ENCODE data around the gene RAB17.
"Not testable (repeated sequence)": the region's sequence is repeated elsewhere in the genome, so short reads cannot be mapped to it uniquely, and the experiment has no call there.

Gene RAB17

DNA sequence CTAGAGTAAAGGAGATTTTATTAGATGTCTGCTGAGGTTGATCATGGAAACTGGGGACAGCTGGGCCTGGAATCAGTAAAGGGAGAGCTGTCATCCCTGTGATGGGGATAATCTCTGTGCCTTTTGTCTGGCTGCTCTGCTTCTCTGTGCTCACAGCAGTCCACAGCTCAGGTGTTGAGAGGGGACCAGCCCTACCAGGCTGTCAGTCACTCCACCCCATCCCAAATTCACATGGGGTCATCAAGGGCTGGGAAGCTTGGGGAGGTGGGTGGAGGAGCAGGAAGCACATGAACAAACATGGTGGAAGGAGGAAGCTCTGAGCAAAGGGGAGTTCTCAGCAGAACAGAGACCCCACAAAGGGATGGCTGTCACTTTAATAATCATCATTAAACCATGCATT lies 23.1 kb upstream of the RAB17 start:
- peaks cover 28% of the 10 kb centered on the region for H3K4me1 Mint-ChIP-seq (ENCODE audit: low read depth)
- no peaks in the 10 kb centered on the region for H3K36me3 Mint-ChIP-seq (ENCODE audit: low read depth)
- H3K9me3 Mint-ChIP-seq, result no peaks in the 10 kb centered on the region
- no peak overlapping the region for H3K4me3 Mint-ChIP-seq
- H3K27me3 Mint-ChIP-seq, result no peaks in the 10 kb centered on the region
- H3K27ac Mint-ChIP-seq, result no peak overlapping the region

- peaks cover 18% of the 10 kb centered on the region for H3K4me1 Mint-ChIP-seq (ENCODE audit: low read depth)
- no peaks in the 10 kb centered on the region for H3K36me3 Mint-ChIP-seq (ENCODE audit: low read depth)
- H3K27me3 Mint-ChIP-seq, result no peaks in the 10 kb centered on the region
- H3K4me3 Mint-ChIP-seq, result no peak overlapping the region
- H3K9me3 Mint-ChIP-seq, result no peaks in the 10 kb centered on the region
- H3K27ac Mint-ChIP-seq, result no peak overlapping the region
These were observed 22.2 kb upstream of the RAB17 start for GRCh38 chr2:237612527-237613357.

- not testable (repeated sequence) for H3K36me3 Mint-ChIP-seq (ENCODE audit: low read depth); H3K4me3 Mint-ChIP-seq; H3K27me3 Mint-ChIP-seq; H3K9me3 Mint-ChIP-seq; H3K27ac Mint-ChIP-seq
- peaks cover 21% of the 10 kb centered on the region for H3K4me1 Mint-ChIP-seq (ENCODE audit: low read depth)
These were observed 16.0 kb upstream of the RAB17 start for GRCh38 chr2:237606522-237606921.

- Mint-ChIP-seq H3K27me3 (no peaks in the 10 kb centered on the region), H3K36me3 (ENCODE audit: low read depth) (no peaks in the 10 kb centered on the region), H3K4me1 (ENCODE audit: low read depth) (peaks cover 21% of the 10 kb centered on the region), H3K9me3 (no peaks in the 10 kb centered on the region), H3K27ac (peak overlapping the region; percentile 59), H3K4me3 (no peak overlapping the region)
These were observed 14.4 kb upstream of the RAB17 start for GRCh38 chr2:237604960-237605359.

- Mint-ChIP-seq H3K27me3 (no peaks in the 10 kb centered on the region), H3K9me3 (no peaks in the 10 kb centered on the region), H3K27ac (no peak overlapping the region), H3K4me1 (ENCODE audit: low read depth) (peaks cover 21% of the 10 kb centered on the region), H3K4me3 (peak overlapping the region; percentile 33), H3K36me3 (ENCODE audit: low read depth) (no peaks in the 10 kb centered on the region)
These were observed 13.9 kb upstream of the RAB17 start for GRCh38 chr2:237604391-237604790.

- peak overlapping the region; percentile 80 for H3K27ac Mint-ChIP-seq
- H3K27me3 Mint-ChIP-seq, result no peaks in the 10 kb centered on the region
- H3K9me3 Mint-ChIP-seq, result no peaks in the 10 kb centered on the region
- H3K4me3 Mint-ChIP-seq, result peak overlapping the region; percentile 33
- no peaks in the 10 kb centered on the region for H3K36me3 Mint-ChIP-seq (ENCODE audit: low read depth)
- H3K4me1 Mint-ChIP-seq (ENCODE audit: low read depth), result peaks cover 21% of the 10 kb centered on the region
These were observed 13.3 kb upstream of the RAB17 start for GRCh38 chr2:237603718-237604362.

- Mint-ChIP-seq H3K27me3 (no peaks in the 10 kb centered on the region), H3K27ac (peak overlapping the region; percentile 80), H3K9me3 (no peaks in the 10 kb centered on the region), H3K36me3 (ENCODE audit: low read depth) (no peaks in the 10 kb centered on the region), H3K4me1 (ENCODE audit: low read depth) (peaks cover 21% of the 10 kb centered on the region), H3K4me3 (peak overlapping the region; percentile 33)
These were observed 12.6 kb upstream of the RAB17 start for GRCh38 chr2:237603049-237603717.

- H3K9me3 Mint-ChIP-seq, result no peaks in the 10 kb centered on the region
- H3K4me3 Mint-ChIP-seq, result no peak overlapping the region
- peak overlapping the region; percentile 45 for H3K27ac Mint-ChIP-seq
- no peaks in the 10 kb centered on the region for H3K27me3 Mint-ChIP-seq
- peaks cover 21% of the 10 kb centered on the region for H3K4me1 Mint-ChIP-seq (ENCODE audit: low read depth)
- no peaks in the 10 kb centered on the region for H3K36me3 Mint-ChIP-seq (ENCODE audit: low read depth)
These were observed 11.9 kb upstream of the RAB17 start for GRCh38 chr2:237602409-237602808.

- H3K9me3 Mint-ChIP-seq, result no peaks in the 10 kb centered on the region
- H3K27ac Mint-ChIP-seq, result no peak overlapping the region
- peaks cover 21% of the 10 kb centered on the region for H3K4me1 Mint-ChIP-seq (ENCODE audit: low read depth)
- no peaks in the 10 kb centered on the region for H3K27me3 Mint-ChIP-seq
- no peak overlapping the region for H3K4me3 Mint-ChIP-seq
- no peaks in the 10 kb centered on the region for H3K36me3 Mint-ChIP-seq (ENCODE audit: low read depth)
These were observed 11.1 kb upstream of the RAB17 start for GRCh38 chr2:237601453-237602116.

DNA sequence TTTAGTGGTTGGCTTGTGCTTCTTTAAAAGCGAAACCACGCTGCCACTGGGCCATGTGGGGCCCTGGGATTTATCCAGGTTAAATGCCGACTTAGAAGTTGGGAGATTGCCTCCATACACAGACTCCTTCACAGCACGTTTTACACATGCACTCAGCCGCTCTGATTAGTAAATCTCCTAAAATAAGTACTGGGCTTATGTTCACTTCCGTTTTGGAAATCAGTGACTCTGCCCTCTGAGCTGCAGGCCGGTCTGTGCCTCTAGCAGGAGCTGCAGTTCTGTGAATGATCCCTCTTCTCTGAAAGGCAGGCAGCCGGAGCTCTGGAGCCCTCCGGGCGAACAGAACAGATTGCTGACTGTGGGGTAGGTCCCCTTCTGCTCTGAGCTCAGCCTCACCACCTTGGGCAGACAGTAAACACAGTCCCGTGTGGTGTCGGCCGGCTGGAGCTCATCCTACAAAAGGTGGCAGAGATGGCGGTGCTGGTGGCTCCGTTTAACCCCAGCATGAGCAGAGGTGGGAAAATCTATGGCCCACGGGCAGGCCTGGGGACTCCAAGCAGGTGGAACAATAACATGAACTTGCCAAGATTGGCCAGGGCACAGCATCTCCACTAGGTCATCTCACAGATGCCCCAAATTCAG lies 9.8 kb upstream of the RAB17 start:
- Mint-ChIP-seq H3K4me1 (ENCODE audit: low read depth) (peaks cover 21% of the 10 kb centered on the region), H3K4me3 (no peak overlapping the region), H3K27ac (no peak overlapping the region), H3K36me3 (ENCODE audit: low read depth) (no peaks in the 10 kb centered on the region), H3K27me3 (no peaks in the 10 kb centered on the region), H3K9me3 (no peaks in the 10 kb centered on the region)

DNA sequence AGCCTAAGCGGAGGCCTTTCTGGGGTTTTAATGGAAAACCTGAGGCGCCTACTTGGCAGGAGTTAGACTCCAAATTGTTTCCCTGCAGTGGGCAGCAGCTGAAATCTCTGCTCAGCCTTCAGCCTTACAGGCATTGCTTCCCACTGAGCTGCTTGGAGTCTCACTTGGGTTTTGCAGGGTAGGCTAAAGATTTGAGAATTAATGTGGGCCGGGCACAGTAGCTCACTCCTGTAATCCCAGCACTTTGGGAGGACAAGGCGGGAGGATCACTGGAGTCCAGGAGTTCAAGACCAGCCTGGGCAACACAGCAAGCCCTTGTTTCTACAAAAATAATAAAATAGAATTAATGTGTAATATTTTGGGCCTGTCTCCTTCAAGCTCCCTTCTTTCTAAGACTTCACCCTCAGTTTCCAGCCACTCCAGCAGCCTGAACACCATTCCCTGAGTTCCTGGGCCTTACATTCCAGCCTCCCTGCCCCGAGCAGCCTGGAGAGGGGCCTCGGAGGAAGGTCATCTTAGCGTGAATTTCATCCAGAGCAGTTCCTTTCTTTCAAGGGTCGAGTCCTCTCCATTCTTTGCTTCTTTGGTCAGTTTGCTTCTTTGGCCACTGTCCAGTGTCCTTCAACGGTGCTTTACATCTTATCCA lies 9.1 kb upstream of the RAB17 start:
- H3K27ac Mint-ChIP-seq, result no peak overlapping the region
- no peaks in the 10 kb centered on the region for H3K27me3 Mint-ChIP-seq

DNA sequence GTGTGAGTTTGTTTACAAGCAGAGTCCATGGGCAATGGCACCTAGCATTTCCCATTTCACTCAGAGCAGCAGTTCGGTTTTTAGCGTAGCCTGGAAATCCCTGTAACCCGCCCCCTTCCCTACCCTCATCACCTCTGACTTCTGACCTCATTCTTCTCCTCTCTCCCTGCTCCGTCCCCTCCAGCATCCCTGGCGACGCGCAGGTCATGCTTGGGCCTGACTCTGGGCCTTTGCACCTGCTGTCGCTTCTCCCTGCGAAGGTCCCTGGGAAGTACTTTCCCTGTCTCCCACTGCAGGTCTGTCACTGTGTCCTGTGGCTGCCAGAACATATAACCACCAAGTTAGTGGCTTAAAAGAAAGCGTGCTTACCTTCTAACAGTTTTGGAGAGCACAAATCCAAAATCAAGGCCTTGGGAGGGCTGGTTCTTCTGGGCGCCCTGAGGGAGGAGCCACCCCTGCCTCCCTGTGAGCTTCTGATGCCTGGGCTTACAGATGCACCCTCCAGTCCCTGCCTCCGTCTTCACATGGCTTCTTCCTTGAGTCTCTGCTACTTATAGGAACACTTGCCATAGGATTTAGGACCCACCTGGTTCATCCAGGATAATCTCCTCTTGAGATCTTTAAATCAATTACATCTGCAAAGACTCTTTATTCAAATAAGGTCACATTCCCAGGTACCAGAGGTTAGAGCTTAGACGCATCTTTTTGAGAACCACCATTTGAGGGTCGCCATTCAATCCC lies 8.1 kb upstream of the RAB17 start:
- no peaks in the 10 kb centered on the region for H3K36me3 Mint-ChIP-seq (ENCODE audit: low read depth)
- no peak overlapping the region for H3K27ac Mint-ChIP-seq
- H3K27me3 Mint-ChIP-seq, result no peaks in the 10 kb centered on the region
- peaks cover 13% of the 10 kb centered on the region for H3K4me1 Mint-ChIP-seq (ENCODE audit: low read depth)
- H3K4me3 Mint-ChIP-seq, result no peak overlapping the region
- H3K9me3 Mint-ChIP-seq, result no peaks in the 10 kb centered on the region

More for the DNA sequence above, 9.1 kb upstream of the RAB17 start:
- Mint-ChIP-seq H3K4me3 (no peak overlapping the region), H3K4me1 (ENCODE audit: low read depth) (peaks cover 18% of the 10 kb centered on the region), H3K36me3 (ENCODE audit: low read depth) (no peaks in the 10 kb centered on the region), H3K9me3 (no peaks in the 10 kb centered on the region)

DNA sequence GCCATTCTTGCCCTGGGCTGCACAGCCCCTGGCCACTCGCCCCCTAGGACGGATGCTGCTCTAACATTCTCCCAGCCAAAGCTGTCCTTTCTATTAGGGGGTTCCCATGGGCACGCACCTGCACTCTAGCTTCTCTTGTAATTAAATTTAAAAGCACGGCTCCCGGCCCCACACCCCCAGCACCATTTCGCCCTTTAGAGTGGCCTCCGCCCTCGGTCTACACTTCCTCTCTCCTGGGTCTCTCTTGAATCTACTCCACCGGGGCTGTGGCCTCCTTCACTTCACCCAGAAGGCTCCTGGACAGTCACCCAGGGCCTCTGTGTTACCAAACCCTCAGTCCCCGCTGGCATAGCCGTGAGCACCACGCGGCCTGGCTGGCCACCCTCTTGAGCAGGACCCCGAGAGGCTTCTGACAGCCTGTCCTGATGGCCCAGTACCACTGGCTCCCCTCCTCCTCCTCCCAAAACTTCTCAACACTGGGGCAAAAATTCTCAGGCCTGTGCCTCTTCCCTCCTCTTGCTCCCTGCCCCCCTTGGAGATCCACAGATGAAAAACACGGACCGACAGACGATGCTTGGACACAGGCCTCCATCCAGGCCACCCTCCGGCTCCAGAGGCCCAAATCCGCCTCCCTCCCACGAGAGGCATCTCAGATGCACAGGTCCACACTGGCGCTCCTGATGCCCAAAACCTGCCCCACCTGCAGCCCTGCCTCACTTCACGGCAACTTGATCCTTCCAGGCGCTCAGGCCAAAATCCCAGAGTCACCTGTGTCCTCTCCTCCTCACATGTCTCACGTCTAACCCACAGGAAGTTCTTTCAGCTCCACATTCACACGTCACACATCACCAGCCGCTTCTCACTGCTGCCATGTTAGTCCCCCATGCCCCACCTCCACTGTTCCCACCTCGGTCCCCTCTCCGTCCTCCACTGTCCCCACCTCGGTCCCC lies 6.9 kb upstream of the RAB17 start:
- Mint-ChIP-seq H3K27me3 (no peaks in the 10 kb centered on the region), H3K36me3 (ENCODE audit: low read depth) (no peaks in the 10 kb centered on the region), H3K9me3 (no peaks in the 10 kb centered on the region), H3K27ac (no peak overlapping the region), H3K4me1 (ENCODE audit: low read depth) (peaks cover 2% of the 10 kb centered on the region), H3K4me3 (no peak overlapping the region)
